ENCODE data around the gene GAS6.

DNA sequence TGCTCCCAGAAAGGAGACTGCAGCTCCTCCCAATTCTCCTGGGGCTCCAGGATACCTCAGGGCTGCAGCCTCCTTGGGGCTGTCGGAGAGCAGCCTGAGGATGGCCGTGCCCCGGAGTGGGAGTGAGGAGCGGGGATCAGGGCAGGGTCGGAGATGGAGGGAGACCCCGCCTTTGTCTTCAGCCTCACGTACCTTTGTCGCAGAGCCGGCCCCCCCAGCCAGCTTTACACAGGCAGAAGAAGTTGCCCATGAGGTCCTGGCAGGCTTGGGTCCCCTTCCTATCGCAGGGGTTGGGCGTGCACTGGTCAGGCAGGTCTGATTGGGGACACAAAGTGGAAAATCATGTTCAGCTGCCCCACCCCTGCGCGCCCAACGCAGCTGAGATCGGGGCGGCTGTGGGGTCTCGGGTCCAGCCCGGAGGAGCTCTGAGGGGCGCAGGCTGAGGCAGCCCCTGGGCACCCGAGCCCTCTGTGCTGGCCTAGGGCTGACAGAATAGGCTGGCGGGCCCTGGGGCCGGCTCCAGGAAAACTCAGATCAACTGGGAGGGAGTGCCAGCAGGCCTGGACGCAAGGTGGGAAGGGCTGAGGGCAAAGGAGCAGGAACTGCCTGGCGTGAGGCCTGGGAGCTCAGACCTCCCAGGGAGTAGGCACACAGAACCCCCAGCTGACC is 24.2 kb downstream of the GAS6 start:
- TF ChIP-seq, protein P1, sequence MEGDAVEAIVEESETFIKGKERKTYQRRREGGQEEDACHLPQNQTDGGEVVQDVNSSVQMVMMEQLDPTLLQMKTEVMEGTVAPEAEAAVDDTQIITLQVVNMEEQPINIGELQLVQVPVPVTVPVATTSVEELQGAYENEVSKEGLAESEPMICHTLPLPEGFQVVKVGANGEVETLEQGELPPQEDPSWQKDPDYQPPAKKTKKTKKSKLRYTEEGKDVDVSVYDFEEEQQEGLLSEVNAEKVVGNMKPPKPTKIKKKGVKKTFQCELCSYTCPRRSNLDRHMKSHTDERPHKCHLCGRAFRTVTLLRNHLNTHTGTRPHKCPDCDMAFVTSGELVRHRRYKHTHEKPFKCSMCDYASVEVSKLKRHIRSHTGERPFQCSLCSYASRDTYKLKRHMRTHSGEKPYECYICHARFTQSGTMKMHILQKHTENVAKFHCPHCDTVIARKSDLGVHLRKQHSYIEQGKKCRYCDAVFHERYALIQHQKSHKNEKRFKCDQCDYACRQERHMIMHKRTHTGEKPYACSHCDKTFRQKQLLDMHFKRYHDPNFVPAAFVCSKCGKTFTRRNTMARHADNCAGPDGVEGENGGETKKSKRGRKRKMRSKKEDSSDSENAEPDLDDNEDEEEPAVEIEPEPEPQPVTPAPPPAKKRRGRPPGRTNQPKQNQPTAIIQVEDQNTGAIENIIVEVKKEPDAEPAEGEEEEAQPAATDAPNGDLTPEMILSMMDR (IDR thresholded peaks at IDR 0.05), result no peak
- TF ChIP-seq POLR2A (IDR thresholded peaks at IDR 0.05) (no peak), EP300 (IDR thresholded peaks at IDR 0.05) (no peak)

Data from gastroesophageal sphincter (tissue), 3 donors.